Endothelial cell (in vitro differentiated cells): ENCODE results near the gene ECSIT. TPM values are rescaled to one million over a fixed set of nuclear protein-coding genes. Genes with fewer than 3 reads are reported as not detected.

Experiments
- DNase-seq: peaks from one replicate; pipeline ENCODE4 v3.0.0; 2021; ENCODE audit warnings: low spot score
- H3K27ac Mint-ChIP-seq: one replicate; pipeline ENCODE4 v1.8.0; 2021; ENCODE audit warnings: mixed read lengths, inconsistent platforms; ENCODE audit not compliant: unreplicated experiment
- H3K27me3 Mint-ChIP-seq: one replicate; pipeline ENCODE4 v1.8.0; 2021; ENCODE audit warnings: mild to moderate bottlenecking, moderate library complexity, mixed read lengths, inconsistent platforms; ENCODE audit not compliant: unreplicated experiment
- H3K36me3 Mint-ChIP-seq: one replicate; pipeline ENCODE4 v1.8.0; 2021; ENCODE audit warnings: mild to moderate bottlenecking, low read depth, mixed read lengths, inconsistent platforms; ENCODE audit not compliant: unreplicated experiment
- H3K4me1 Mint-ChIP-seq: one replicate; pipeline ENCODE4 v1.8.0; 2021; ENCODE audit warnings: mild to moderate bottlenecking, mixed read lengths, inconsistent platforms; ENCODE audit not compliant: unreplicated experiment
- H3K4me3 Mint-ChIP-seq: one replicate; pipeline ENCODE4 v1.8.0; 2021; ENCODE audit warnings: mild to moderate bottlenecking, mixed read lengths, inconsistent platforms; ENCODE audit not compliant: unreplicated experiment
- H3K9me3 Mint-ChIP-seq: one replicate; pipeline ENCODE4 v1.8.0; 2021; ENCODE audit warnings: mixed read lengths, inconsistent platforms; ENCODE audit not compliant: unreplicated experiment
- total RNA-seq: library from RNA; stranded (reverse); fragmentation: NEBNext Ultra II Directional; extraction: Animal tissue kit (Norgen Biotek cat#: 25700); gene quantifications from one replicate; pipeline ENCODE4 v1.2.1, GENCODE V29; 2021; ENCODE audit not compliant: unreplicated experiment
- TF ChIP-seq, protein P1 (sequence below): fragments of 200-600 bp; sonication (generic); IDR thresholded peaks from one replicate; pipeline ENCODE4 v1.5.0; 2021; ENCODE audit warnings: antibody characterized with exemption; ENCODE audit not compliant: unreplicated experiment

Gene ECSIT
- total RNA-seq, 1 donor from 2014 or later, result 16.7 TPM

DNA sequence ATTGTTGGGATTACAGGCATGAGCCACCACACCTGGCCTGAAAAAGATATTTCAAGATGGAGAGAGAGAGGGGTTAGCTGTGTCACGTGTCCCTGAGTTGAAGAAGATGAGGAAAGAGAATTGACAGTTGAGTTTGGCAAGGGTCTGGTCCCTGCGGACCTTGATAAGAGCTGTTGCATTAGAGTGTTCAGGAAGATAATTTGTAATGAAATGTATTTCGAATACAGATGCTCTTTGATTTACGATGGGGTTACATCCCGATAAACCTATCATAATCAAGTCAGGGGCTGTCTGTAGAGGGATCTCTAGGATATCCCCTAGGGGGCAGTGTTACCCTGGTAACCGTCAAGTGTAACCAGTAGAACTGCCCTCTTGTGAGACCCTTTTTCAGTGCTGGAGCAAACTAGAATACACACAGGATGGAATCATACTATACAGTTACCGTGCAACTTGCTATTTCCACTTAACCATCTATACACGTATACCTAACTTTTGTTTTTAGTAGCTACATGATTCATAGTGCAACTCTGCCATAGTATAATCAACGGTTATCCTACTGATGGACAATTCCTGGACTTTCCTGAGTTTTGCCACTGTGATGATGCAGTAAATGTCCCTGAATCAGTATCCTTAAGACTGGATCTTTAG lies 31.6 kb upstream of the ECSIT start:
- H3K27me3 Mint-ChIP-seq, result peaks cover 12% of the 10 kb centered on the region
- peaks cover 3% of the 10 kb centered on the region for H3K36me3 Mint-ChIP-seq
- peaks cover 22% of the 10 kb centered on the region for H3K4me1 Mint-ChIP-seq
- peak overlapping the region; percentile 82 for H3K4me3 Mint-ChIP-seq
- TF ChIP-seq, protein P1, sequence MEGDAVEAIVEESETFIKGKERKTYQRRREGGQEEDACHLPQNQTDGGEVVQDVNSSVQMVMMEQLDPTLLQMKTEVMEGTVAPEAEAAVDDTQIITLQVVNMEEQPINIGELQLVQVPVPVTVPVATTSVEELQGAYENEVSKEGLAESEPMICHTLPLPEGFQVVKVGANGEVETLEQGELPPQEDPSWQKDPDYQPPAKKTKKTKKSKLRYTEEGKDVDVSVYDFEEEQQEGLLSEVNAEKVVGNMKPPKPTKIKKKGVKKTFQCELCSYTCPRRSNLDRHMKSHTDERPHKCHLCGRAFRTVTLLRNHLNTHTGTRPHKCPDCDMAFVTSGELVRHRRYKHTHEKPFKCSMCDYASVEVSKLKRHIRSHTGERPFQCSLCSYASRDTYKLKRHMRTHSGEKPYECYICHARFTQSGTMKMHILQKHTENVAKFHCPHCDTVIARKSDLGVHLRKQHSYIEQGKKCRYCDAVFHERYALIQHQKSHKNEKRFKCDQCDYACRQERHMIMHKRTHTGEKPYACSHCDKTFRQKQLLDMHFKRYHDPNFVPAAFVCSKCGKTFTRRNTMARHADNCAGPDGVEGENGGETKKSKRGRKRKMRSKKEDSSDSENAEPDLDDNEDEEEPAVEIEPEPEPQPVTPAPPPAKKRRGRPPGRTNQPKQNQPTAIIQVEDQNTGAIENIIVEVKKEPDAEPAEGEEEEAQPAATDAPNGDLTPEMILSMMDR, result peak; percentile 78
- peak; percentile 71 for DNase-seq
- no peaks in the 10 kb centered on the region for H3K9me3 Mint-ChIP-seq
- peak overlapping the region; percentile 32 for H3K27ac Mint-ChIP-seq

DNA sequence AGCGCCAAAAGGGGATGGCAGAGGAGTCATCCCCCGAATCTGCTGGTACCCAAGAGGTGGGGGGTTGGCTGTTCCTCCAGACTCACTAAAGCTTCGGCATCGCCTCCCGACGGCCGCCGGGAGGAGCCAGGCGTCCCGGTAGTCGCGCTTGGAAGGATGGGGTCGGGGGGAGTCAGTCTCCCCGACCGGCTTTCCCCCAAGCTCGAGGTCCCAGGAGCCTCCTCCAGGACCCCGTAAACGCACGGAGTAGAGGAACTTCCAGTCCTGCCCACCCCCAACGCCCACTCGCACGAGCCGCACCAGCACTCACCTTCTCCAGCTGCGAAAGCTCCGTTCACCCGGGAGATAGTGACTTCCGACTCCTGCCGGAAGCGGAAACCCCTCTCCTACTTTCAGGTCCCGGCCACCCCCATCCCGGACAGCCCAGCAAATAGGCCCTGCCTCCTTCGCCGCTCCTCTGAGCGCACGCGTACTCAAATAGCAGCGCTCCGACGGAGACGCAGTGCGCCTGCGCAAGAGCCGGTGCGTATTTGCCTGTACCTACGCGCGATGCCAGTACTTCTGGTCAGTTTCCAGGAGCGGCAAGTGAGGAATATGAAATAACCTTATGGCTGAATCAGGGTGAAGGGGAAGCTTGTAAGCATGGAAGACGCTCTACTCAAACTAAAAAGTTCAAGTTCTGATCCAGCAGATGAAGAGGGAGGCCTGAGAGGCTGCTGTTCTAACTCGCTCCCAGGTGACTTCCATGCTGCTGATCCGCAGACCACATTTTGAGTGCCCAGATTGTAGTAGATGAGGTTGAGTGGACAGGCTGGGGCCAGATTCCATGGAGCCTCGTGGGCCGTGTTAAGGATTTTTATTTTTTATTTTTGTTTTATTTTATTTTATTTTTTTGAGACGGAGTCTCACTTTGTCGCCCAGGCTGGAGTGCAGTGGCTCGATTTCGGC lies 30.2 kb upstream of the ECSIT start, which contains the start of gene ELOF1:
TSS of gene ELOF1 (minus strand) at position 350 of the 948 bp plus-strand sequence. CDS start 4,883 bp downstream, outside the sequence.
- Mint-ChIP-seq H3K4me1 (peaks cover 22% of the 10 kb centered on the region), H3K27me3 (peaks cover 10% of the 10 kb centered on the region), H3K9me3 (no peaks in the 10 kb centered on the region), H3K36me3 (peaks cover 7% of the 10 kb centered on the region), H3K27ac (peak within 1 kb of the TSS; percentile 42), H3K4me3 (peak within 1 kb of the TSS; percentile 98)
- TF ChIP-seq, protein P1, result no peak
- peak; percentile 93 for DNase-seq

DNA sequence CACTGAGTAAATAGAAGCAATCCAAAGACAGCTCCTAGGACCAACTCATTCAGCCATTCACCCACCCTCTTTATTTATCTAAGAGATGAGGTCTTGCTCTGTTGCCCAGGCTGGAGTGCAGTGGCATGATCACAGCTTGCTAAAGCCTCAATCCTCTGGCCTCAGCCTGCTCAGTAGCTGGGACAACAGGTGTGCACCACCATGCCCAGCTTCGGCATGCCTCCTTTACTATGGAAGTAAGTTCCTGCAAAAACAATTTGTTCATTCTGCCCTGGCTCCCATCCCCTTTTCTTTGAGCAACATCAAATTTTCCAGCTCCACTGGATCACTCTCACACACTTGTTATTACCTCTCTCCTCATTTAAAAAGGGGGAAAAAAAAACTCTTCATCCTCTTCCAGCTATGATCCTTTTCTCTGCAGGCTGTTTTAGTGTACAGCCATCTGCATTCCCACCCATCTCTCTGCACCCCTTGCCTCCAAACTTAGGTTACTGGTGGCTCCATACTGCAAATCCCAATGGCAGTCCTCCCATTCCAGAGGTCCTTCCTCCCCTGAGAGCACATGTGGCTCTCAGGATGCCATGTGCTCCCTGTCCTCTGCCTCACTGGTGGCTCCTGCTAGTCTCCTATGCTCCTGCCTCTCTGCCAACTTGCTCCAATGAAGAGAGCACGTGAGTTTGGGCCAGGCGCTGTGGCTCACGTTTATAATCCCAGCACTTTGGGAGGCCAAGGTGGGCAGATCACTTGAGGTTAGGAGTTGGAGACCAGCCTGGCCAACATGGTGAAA lies 27.9 kb upstream of the ECSIT start:
- TF ChIP-seq, protein P1, result no peak
- H3K36me3 Mint-ChIP-seq, result peaks cover 7% of the 10 kb centered on the region
- no peak for DNase-seq
- H3K27me3 Mint-ChIP-seq, result peaks cover 10% of the 10 kb centered on the region
- H3K9me3 Mint-ChIP-seq, result no peaks in the 10 kb centered on the region
- no peak overlapping the region for H3K27ac Mint-ChIP-seq
- H3K4me1 Mint-ChIP-seq, result peaks cover 15% of the 10 kb centered on the region
- H3K4me3 Mint-ChIP-seq, result peak overlapping the region; percentile 2

DNA sequence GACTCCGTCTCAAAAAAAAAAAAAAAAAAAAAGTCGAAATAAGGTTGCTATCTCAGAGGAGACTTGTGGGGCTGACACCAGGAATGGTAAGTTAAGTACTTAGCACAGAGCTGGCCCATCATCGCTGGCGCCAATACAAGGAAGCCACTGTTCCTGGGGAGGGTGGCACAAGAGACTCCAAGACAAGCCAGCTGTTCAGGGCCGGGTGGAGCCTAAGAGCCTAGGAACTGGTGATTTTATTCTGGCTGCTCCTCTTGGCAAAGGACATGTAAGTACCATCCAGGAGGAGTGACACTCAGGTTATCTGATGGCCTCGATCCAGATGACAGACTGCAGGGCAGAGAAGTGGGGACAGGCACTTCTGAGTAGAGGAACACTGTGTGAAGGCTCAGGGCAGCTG lies 26.3 kb upstream of the ECSIT start:
- Mint-ChIP-seq H3K9me3 (no peaks in the 10 kb centered on the region), H3K27ac (no peak overlapping the region), H3K36me3 (peaks cover 9% of the 10 kb centered on the region), H3K4me1 (peaks cover 11% of the 10 kb centered on the region), H3K27me3 (peaks cover 6% of the 10 kb centered on the region), H3K4me3 (peak overlapping the region; percentile 54)
- TF ChIP-seq, protein P1, result no peak
- no peak for DNase-seq
